Brain pericyte (primary cell): ENCODE data around the gene NPAS2.

Experiments
- DNase-seq: peaks from one replicate; pipeline ENCODE4 v3.0.0-alpha.2; 2012; ENCODE audit warnings: low read depth, low spot score

NPAS2 gene

DNA sequence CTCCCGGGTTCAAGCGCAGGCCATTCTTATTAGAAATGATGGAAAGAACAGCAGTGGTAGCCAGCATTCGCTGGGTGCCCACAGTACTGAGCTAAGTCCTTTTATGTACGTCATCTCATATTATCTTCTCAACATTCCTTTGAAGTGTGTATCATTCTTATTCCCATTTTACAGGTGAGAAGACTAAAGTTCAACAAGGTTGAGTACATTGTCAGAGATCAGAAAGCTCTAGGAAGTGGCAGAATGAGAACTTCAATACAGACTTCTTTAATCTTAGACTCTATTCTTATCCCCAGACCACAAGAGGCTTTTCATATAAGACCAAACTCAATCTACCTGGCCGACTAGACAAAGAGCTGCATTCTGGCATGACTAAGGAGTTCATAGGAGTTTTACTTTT lies 86.7 kb downstream of the NPAS2 start:
- DNase-seq, result no peak

DNA sequence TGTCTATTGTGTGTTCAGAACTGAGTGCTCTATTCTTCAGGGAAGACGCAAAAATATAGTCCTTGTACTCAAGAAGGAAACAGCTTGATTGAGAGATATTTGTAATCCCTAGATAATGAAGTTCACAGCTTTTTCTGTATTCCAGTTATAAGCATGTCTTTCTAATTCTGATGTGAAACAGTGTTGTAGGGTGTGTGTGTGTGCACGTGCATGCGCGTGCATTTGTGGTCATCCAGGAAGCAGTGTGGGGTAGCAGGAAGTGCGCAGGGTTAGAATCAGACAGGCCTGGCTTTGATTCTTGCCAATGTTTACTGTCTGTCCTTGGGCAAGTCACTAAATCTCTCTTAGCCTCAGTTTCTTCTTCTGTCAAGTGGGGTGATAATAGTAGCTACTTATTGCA lies 87.9 kb downstream of the NPAS2 start:
- no peak for DNase-seq

DNA sequence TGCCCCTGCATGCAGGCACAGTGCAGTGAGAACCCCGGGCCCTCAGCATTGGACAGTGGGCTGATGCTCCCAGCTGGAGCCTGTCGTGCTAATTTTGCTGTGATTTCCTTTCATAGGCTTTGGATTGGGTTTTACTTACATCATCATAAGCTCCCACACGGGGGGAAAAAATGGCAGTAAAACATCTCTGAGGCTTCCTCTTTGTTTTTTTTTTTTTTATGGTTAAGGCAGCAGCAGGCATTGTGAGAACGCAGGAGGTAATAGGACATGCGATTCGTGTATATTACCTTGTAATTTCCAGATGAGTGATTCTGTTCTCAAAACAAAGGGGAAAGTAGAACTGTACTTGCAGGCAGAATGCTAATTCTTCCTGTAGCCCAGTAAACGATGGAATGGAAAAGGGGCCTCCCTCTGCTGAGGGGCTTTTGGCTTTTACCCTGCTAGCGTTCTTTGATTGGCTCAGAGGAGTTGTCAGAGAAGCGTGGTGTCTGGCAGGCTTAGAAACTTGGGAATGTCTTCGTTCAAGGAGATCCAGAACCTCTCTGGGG lies 89.7 kb downstream of the NPAS2 start:
- DNase-seq, result no peak

DNA sequence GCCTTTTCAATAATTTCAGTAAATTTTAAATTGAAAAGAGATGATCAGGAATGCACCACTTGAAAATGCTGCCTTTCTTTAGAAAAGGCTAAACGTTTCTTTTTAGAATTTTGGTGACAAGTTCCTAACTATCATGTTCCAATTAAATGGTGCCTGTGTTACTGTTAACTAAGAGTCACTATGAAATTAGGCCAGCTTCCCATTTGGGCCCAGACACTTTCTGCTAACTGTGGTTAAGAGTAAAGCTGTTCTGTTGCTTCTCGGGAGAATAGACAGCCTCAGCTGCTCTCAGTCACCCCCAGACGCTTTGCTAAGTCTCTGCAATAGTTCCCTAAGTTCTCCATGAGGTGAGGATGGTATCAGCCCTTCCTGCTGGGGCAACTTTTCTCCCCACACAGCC lies 90.2 kb downstream of the NPAS2 start:
- no peak for DNase-seq

DNA sequence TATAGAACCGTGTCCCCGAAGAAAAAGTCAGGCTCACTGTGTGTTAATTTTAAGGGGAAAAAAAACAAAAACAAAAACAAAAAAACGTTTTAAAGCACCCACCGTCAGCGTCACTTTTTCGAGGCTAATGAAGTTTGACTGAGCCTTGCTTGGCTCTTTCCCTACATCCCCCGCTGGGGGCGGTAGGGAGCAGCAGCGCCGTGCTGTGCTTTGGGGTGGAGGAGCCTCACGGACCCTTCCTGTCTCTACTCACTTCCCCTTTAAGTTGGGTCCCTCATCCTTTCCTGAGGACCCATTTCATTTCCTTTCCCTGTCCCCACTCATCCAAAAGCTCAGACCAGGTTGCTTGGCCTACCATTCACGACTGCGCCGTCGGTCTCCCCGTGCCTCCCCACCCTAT lies 99.4 kb downstream of the NPAS2 start:
- DNase-seq, result no peak

DNA sequence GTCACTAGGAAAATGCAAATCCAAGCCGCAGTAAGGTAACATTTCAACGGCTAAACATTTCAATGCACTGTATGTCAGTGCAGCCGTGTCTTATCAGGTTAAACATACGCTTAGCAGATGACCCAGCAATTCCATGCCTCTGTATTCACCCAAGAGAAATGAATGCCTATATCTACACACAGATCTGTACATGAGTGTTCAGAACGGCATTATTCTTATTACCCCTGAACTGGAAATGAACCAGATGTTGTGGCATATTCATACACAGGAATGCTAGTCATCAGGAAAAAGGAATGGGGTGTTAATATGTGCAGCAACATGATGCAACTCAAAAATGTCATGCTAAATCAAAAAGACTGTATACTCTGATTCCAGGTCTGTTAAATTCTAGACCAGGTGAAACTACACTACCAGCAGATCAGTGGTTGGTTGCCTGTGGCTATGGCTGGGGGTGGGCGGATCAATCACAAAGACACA lies 101.8 kb downstream of the NPAS2 start:
- no peak for DNase-seq

DNA sequence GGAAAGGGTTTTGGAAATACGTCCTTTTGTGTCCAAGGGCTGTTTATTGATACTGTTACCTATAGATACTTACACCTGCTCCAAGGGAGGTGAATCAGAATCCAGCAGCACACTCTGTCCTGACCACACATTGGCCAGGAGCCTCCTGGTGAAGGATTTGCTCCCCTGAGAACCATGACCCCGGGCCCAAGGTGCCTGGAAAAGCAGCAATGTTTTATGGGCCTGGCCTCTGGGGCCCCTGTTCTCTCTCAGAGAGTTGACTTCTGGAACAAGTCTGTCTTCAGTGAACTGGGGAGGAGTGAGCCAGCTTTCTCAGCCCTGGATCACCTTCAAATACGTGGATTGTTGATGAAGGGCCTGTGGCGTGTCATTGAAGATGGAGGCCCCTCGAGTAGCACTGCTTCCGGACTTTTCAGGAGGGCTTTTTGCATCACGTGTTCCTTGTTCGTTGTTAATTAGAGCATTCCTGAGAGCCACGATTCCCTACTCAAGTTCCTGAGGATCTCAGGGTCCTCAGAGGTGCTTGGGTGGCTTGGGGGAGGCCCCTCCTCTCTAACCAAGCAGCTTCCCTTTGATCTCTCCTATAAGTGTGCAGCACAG lies 103.6 kb downstream of the NPAS2 start:
- no peak for DNase-seq

DNA sequence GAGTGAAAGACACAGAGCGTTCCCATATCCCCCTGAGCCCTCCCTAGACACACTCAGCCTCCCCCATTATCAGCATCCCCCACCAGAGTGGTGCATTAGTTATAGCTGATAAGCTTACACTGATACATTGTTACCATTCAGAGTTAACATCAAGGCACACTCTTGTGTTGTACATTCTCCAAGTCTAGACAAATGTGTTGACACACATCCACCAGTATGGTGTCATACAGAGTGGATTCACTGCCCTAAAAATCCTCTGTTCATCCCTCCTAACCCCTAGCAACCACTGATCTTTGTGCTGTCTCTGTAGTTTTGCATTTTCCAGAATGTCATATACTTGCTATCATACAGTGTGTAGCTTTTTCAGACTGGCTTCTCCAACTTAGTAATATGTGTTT lies 104.2 kb downstream of the NPAS2 start:
- no peak for DNase-seq

DNA sequence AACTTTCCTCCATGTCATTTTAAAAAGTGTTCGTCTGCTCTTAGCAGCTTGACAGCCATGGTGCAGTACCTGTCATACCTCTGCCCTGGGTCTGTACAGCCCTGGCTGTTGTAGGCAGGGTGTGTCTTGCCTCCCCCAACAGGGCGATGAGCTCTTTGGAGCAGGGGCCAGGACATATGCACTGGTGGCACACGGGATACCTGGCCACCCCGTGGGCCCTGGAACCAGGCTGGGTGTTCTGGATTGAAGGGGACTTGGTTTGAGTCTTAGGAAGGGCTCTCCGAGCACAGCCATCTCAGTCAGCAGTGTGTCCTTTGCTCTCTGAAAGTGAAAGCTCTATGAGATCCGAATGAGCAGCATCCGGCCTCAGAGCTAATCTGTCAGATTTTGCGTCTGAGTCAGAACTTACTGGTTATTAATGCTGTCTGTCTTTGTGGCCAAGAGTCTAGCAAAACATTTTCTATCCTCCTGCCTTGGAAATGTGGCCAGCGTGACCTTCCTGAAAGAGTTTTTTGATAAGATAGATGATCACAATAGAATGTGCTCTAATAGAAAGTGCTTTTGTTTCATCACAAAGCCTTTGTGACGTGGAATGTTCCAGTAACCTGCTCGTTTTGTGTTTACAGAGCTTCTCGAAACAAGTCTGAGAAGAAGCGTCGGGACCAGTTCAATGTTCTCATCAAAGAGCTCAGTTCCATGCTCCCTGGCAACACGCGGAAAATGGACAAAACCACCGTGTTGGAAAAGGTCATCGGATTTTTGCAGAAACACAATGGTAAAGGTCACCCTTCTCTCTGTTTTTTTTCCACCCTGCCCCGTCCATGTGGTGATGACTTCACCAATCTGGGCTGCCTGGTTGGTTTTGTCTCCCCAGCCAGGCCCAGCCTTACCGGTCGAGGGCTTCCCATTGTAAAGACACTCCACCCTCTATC lies 104.8 kb downstream of the NPAS2 start:
- no peak for DNase-seq

DNA sequence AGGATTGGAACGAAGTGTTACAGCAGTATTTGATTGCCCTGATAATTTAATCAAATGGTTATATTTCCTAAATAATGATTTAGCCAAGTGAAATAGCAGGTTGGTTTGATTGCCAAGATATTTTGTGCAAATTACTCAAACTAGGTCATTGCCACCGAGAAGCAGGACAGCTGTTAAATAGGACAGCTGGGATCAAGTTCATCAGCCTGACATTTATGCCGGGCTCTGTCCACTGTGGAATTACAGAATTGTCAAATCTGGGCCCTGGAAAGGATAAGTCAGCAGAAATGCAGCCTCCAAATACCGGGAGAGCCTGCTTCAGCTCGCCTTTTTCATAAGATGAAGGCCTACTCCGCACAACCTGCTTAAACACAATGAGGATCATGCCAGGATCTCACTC lies 108.3 kb downstream of the NPAS2 start:
- no peak for DNase-seq

DNA sequence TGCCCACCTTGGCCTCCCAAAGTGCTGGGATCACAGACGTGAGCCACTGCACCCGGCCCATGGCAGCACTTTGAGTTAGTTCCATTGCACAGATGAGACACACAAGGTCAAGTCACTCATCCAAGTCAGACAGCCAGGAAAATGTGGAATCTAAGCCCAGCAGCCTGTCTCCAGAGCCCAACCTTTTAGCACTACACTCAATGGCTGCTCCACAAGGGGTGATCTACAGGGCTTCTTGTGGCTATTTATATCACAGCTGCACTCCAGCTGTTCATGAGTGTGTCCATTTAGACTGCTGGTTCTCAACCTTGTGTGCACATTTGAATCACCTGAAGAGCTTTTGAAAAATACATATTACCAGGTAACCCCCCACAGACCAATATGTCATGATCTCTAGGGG lies 109.2 kb downstream of the NPAS2 start:
- no peak for DNase-seq

DNA sequence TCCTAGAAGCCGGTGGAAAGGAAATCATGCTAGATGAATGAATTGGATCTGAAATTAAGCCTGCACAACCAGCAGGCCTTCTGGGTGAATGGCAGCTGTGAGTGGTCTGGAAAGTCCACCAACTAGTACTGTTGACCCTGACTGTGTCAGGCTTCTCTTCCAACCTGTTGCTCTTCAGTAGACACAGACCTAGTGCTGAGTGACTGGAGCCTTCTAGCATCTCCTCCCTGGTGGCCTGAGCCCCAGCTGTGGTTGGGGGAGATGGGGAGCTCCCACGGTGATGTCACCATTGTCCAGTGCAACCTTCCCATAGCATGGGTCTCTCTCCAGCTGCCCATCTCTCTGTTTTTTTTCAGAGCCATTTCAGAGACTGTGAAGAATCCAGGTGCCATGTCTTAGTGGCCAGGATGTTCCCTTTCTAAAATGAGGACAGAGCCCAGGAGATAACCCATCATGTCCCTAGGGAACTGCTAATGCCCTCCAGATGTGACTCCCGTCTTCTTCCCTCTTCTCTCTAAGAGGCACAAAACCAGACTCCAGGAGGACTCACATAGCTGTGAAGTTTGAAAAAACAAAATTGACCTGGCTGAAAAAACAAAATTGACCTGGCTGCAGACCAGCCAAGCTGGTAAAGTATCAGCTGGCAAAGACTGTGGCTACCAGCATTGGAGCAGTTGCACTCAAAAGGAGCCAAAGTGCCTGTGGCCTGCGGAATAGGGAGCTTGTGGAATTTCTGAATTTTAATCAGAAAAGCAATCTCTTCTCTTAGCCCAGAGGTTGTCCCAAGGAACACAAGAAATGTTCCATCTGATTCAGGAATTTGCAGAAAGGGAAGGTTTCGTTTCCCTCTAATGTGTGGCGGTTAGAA lies 114.8 kb downstream of the NPAS2 start:
- DNase-seq, result no peak

DNA sequence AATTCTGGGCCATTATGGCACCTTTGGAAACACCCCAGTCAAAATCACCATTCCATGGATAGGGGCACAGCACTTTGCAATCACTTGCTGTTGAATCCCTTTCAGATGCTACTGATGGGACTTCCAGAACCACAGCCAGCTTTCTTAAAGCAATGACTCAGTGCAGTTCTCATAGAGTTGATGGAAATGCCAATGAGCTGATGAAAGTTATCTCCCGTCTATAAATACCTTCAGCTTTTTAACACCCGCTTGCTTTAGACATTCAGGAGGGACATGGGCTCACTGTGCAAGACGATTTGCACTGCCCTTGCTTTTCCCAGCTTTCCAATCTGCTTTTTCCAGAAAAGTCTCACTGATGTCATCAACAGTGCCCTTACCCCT lies 115.4 kb downstream of the NPAS2 start:
- DNase-seq, result no peak

DNA sequence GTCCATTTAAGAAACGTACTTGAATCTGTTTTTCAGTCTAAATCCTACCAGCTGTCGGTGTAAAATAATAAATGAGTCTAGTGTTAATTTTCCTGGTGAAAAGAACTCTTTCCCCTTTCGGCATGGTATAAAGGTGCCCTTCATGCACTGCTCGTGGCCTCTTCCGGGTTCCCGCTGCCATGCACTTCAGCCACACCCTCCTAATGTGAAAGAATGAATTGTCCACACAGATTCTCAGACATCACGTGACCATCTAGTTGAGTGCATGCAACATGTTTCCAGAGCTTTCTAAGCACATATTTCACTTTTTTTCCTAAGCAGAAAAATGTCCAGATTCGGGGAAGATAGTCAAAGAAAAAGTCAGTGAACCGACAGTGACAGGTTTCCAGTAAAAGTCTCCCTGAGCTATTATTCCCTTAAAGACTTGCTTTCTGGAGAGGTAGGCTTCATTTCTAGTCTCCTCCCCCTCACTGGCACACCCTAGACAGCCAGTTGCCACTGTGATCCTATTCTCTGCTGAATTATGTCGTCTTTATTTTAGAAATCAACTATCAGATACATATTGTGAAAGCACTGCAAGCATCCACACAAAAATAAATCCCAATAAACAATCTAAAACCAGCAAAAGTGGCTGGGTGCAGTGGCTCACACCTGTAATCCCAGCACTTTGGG lies 116.3 kb downstream of the NPAS2 start:
- no peak for DNase-seq

DNA sequence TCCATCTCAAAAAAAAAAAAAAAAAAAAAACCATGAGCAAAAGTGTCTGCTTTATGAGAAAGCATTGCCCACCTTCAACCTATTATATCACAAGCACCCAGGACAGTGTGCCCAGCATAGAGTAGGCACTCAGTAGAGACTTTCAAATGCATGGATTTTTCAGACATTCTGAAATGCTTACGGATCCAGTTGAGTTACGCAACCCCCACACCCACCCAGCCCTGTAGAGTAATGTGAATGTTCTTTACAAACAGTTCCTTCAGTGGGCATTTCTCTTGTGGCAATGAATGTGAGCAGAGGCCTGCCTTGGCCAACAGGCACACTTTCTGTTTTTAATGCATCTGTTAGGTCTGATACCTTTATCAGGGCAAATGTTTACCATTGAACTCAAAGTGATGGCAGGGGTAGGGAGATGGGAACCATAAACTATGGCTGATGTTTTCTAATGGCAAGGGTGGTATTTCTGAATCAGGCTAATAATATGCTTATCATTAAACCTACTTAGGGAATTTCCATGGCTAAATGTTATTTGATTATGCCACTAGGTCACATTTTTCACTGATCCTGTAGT lies 117.1 kb downstream of the NPAS2 start:
- no peak for DNase-seq

DNA sequence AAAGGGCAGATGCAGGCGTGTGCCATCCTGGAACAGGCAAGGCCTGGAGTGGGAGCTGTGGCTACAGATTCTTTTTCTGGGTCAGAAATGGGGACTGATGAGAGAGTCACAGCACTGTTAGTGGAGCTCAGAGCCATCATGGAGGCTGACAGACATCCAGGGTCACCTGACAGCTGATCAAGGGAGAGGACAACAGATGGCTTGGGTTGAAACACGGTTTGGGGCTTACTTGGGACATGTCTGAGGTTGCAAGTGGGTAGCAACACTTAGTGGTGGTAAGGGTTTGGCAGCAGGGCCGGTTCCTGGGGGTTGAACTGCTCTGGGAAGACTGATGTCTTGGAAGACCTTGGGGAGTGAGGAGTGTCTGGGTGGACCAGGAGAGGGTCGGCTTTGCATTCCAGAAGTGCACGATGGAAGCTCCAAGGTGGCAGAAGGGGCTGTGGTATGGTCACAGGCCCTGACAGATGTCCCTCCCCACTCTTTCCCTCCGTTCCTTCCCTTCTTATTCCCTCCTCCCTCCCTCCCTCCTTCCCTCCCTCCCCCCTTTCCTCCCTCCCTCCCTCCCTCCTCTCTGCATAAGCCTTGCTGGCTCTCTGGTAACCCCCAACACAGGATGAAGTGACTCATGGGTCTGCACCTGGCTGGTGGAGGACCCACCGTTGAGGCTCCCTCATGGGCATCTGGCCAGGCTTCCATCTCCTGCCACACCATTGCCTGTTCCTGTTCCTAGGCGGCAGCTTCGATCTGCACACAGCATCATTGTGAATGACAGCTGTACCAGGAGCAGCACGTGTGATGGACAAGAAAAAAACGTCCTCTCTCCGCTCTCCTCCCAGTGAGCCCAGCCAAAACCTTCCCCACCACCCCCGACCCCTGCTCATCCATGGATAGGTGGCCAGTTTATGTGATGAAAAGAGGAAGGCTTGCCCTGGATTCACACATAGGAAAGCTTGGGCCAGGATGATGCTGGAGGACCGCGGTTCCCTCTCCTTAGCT lies 118.4 kb downstream of the NPAS2 start:
- DNase-seq, result no peak

DNA sequence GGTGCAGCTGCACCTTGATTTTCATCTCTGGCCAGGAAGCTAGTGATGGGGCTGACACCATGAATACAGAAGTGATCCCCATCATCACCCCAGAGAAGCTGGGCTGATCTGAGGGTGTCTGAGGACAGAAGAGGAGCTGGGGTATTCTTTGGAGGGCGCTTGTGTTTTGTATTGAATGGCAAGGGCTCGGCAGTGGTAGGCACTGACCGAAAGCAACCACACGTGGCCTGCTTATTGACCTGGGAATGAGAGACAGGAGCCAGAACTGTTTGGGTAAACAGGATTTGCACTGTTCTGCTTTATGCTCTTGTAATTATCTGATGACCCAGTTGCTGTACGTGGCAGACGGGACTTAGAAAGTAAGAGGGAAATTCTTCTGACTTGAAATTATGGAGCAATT lies 119.5 kb downstream of the NPAS2 start:
- DNase-seq, result no peak

DNA sequence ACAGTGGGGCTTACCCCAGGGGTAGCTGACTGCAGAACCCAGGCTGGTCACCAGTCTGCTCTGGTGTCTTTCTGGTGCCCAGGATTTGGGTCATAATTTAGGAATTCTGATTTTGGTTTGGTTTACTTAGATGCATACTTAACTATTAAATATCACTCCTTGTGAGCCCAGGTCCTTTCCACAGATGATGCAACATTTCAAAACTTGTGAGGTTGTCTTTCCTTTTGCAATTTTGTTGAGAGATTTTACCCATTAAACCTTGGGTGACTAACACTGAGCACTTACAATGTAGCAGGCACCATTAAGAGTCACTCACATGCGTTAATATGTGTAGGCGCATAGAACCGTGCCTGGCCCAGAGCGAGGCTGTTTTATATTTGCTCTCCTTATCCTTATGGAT lies 120.3 kb downstream of the NPAS2 start:
- DNase-seq, result no peak

DNA sequence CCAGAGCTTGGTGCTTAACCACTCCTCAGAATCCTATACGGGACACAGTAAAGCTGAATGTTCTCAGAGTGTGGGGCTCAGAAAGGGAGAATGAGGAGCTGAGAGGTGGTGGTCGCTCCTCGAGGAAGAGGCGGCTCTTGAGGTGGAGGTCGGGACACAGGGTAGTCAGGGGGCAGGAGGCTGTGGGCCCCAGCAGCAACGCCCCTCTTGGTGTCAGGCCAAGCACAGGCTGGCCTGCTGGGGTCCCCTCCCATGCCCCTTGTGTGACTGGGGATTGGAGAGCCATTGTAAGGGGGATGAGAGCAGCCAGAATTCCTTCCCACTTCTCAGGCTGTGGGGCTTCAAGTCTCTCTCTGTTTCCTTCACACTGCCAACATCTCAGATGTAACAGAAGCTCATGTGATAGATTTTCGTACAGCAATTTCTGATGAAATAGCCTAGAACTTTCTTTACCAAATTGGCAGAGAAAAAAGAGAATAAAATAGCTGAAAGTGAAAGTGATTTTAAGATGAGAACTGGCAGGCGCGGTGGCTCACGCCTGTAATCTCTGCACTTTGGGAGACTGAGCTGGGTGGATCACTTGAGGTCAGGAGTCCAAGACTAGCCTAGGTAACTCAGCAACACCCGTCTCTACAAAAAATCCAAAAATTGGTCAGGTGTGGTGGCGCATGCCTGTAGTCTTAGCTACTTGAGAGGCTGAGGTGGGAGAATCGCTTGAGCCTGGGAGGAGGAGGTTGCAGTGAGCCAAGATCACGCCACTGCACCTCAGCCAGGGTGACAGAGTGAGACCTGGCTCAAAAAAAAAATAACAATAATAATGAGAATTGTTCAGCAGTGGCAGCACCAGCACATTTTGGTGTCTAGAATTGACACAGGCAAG lies 121.1 kb downstream of the NPAS2 start:
- DNase-seq, result no peak
